K562 (cell line): ENCODE data around the gene CPLX3. TPM values are rescaled to one million over a fixed set of nuclear protein-coding genes. Genes with fewer than 3 reads are reported as not detected.

Experiments
- ATAC-seq: fragments of 200-7000 bp; cut with Tn5 transposase; 3 replicates; pipeline ENCODE4 v1.9.1; 2020; ENCODE audit warnings: moderate library complexity
- BruUV-seq: library from RNA; stranded (reverse); fragments of 400-500 nt; replicated peaks from 2 replicates; lab custom pipeline; 2021; lab: Mats Ljungman, UMichigan
- CTCF ChIA-PET: fragments of 300-600 bp; formaldehyde crosslinking; extraction: SDS; loops from one replicate; lab custom pipeline; 2021; ENCODE audit warnings: low intra/inter-chr PET ratio; lab: Yijun Ruan, JAX
- POLR2A ChIA-PET: fragments of 300-600, 350-650 bp; sonication (Branson Sonifier 250); formaldehyde crosslinking; extraction: SDS; loops from one replicate; lab custom pipeline; 2021; ENCODE audit warnings: antibody characterized with exemption, inconsistent platforms; lab: Yijun Ruan, JAX
- DNase-seq, 4 experiments: peaks; one replicate each; pipeline versions ENCODE4 v3.0.0 to v3.0.0-alpha.2; 2011 to 2018; ENCODE audit warnings: low spot score in 3 of 4, mixed read lengths in 3 of 4; ENCODE audit errors: extremely low read depth in 1 of 4
- FAIRE-seq: peaks from 2 replicates; lab custom pipeline; 2011; peaks lifted over from hg19 to GRCh38; lab: Jason Lieb, UNC
- H2AFZ ChIP-seq: 2 replicates; pipeline ENCODE4 v1.6.0; 2011; ENCODE audit warnings: low read depth, low read length, control low read depth, inconsistent platforms
- H3K27ac ChIP-seq: fragments of 200-600 bp; 3 replicates; pipeline ENCODE4 v1.8.0; 2011; ENCODE audit warnings: low read depth, mild to moderate bottlenecking, control low read depth, inconsistent platforms, low read length, moderate library complexity, mixed read lengths; ENCODE audit errors: extremely low read depth
- H3K27me3 ChIP-seq, 2 experiments: fragments of 300-600 bp in 1 of 2; 2 replicates in 1 of 2; 3 replicates in 1 of 2; pipeline versions ENCODE4 v1.6.0 to v1.8.0; 2011; ENCODE audit warnings: inconsistent platforms in 2 of 2, low read length in 2 of 2, mild to moderate bottlenecking in 1 of 2, mixed read lengths in 1 of 2, moderate library complexity in 1 of 2; ENCODE audit not compliant: control insufficient read depth in 2 of 2, insufficient read depth in 2 of 2
- H3K36me3 ChIP-seq: fragments of 300-600 bp; 3 replicates; pipeline ENCODE4 v1.8.0; 2011; ENCODE audit warnings: mild to moderate bottlenecking, low read length, inconsistent platforms; ENCODE audit not compliant: control insufficient read depth, insufficient read depth
- H3K4me1 ChIP-seq, 2 experiments: fragments of 200-600 bp in 1 of 2; replicated peaks in 1 of 2; 2 replicates in 1 of 2; 3 replicates in 1 of 2; pipeline versions ENCODE4 v1.5.1 to v1.8.0; 2011; ENCODE audit warnings: inconsistent platforms in 2 of 2, low read length in 2 of 2, mild to moderate bottlenecking in 1 of 2, mixed read lengths in 1 of 2, moderate library complexity in 1 of 2; ENCODE audit not compliant: control insufficient read depth in 2 of 2, insufficient read depth in 2 of 2
- H3K4me2 ChIP-seq: 2 replicates; pipeline ENCODE4 v1.6.1; 2011; ENCODE audit warnings: low read length, control low read depth, inconsistent platforms, mixed read lengths; ENCODE audit not compliant: insufficient read depth
- H3K4me3 ChIP-seq: fragments of 200-600 bp; sonication (generic), shearing (Covaris generic); 2 replicates; pipeline ENCODE4 v1.5.1; 2016; ENCODE audit warnings: control low read depth, inconsistent platforms
- H3K79me2 ChIP-seq: fragments of 200-600 bp; 3 replicates; pipeline ENCODE4 v1.8.0; 2011; ENCODE audit warnings: low read length, inconsistent platforms; ENCODE audit not compliant: control insufficient read depth, insufficient read depth
- H3K9ac ChIP-seq, 2 experiments: 2 replicates each; pipeline versions ENCODE4 v1.6.0 to v1.6.1; 2011; ENCODE audit warnings: low read depth in 2 of 2, low read length in 2 of 2, control low read depth in 1 of 2, inconsistent platforms in 1 of 2, mild to moderate bottlenecking in 1 of 2, mixed read lengths in 1 of 2; ENCODE audit not compliant: insufficient read depth in 1 of 2
- H3K9me1 ChIP-seq: one replicate; pipeline ENCODE4 v1.6.0; 2011; ENCODE audit warnings: inconsistent platforms, mild to moderate bottlenecking, low read length, moderate library complexity; ENCODE audit not compliant: control insufficient read depth, insufficient read depth
- H3K9me3 ChIP-seq: replicated peaks from 2 replicates; pipeline ENCODE4 v1.5.1; 2011; ENCODE audit warnings: low read depth, low read length, inconsistent platforms; ENCODE audit not compliant: control insufficient read depth, insufficient read depth
- H4K20me1 ChIP-seq: replicated peaks from 2 replicates; pipeline ENCODE4 v1.6.1; 2011; ENCODE audit warnings: low read length, inconsistent platforms, mixed read lengths; ENCODE audit not compliant: control insufficient read depth, insufficient read depth
- DNMT1 ChIP-seq: fragments of 450-650 bp; IDR thresholded peaks from 2 replicates; pipeline ENCODE4 v1.6.1; 2016; ENCODE audit warnings: antibody characterized with exemption, mild to moderate bottlenecking
- NEUROD1 ChIP-seq: fragments of 150-350 bp; IDR thresholded peaks from 2 replicates; pipeline ENCODE4 v1.6.1; 2014; ENCODE audit warnings: borderline replicate concordance, low read length, low read depth; ENCODE audit not compliant: partially characterized antibody
- NFATC3 ChIP-seq: fragments of 450-650 bp; IDR thresholded peaks from 2 replicates; pipeline ENCODE4 v1.6.1; 2017; ENCODE audit warnings: mild to moderate bottlenecking
- POLR2B ChIP-seq: fragments of 450-650 bp; IDR thresholded peaks from 2 replicates; pipeline ENCODE4 v1.6.1; 2018; ENCODE audit warnings: low read depth; ENCODE audit not compliant: partially characterized antibody
- POLR2G ChIP-seq: fragments of 200-400 bp; formaldehyde crosslinking; IDR thresholded peaks from 2 replicates; pipeline ENCODE4 v1.6.1; 2017; ENCODE audit warnings: low read depth, mild to moderate bottlenecking, antibody characterized with exemption, low read length, moderate library complexity
- RBFOX2 ChIP-seq: fragments of 200-400 bp; formaldehyde crosslinking; IDR thresholded peaks from 2 replicates; pipeline ENCODE4 v1.6.1; 2017; ENCODE audit warnings: low read depth, mild to moderate bottlenecking, low read length, moderate library complexity
- WGBS: fragments of 100-300 bp; shearing (Covaris generic); methylation state at CpG from one replicate; pipeline ENCODE4 v1.1.6; 2016; ENCODE audit warnings: low coverage, mixed read lengths; ENCODE audit not compliant: insufficient coverage; ENCODE audit errors: missing lambda C conversion rate; 5-methylcytosine and 5-hydroxymethylcytosine counted together
- in situ Hi-C: fragments of 300-500 bp; cut with MboI; formaldehyde crosslinking; loops from 4 replicates; pipeline ENCODE4 v1.15.0; 2018; ENCODE audit warnings: inconsistent platforms, mixed read lengths
- intact Hi-C: fragments of 100-400 bp; cut with micrococcal nuclease; formaldehyde crosslinking; loops from 2 replicates; pipeline ENCODE4 v1.14.2; 2022
- polyA plus RNA-seq, 8 experiments: library from polyadenylated mRNA; depleted of rRNA in 4 of 8; stranded (reverse) in 5 of 8; unstranded in 3 of 8; fragments of >200 nt; fragmentation: Nextera tagmentation in 2 of 8; fragmentation: Illumina TruSeq in 1 of 8; extraction: Ambion mirVana in 2 of 8; extraction: Trizol in 1 of 8; gene quantifications; 2 replicates each; pipeline versions ENCODE4 v1.2.1 to v1.2.3, GENCODE V29; 2011 to 2014; ENCODE audit warnings: inconsistent platforms in 1 of 8, missing spikeins in 1 of 8
- total RNA-seq, 7 experiments: library from RNA; depleted of rRNA in 6 of 7; stranded (reverse); fragments of >200 nt in 6 of 7; fragmentation: Illumina TruSeq in 2 of 7; extraction: Trizol in 2 of 7; gene quantifications; 2 replicates each; pipeline versions ENCODE4 v1.2.1 to v1.2.3, GENCODE V29; 2011 to 2021; ENCODE audit warnings: low replicate concordance in 1 of 7

The CPLX3 gene
- total and polyA plus RNA-seq, 9 of the 15 experiments (the other 6 are each of a cell fraction or from before 2014, with no cell fraction given) = not detected

GRCh38 chr15:74789171-74789631 lies 37.2 kb upstream of the CPLX3 start:
- FAIRE-seq (no peak), DNase-seq (no peak), ATAC-seq (no peak)
- WGBS = 87% methylated on average over 14 of the region's 14 CpGs
- H3K9me1 ChIP-seq = no peaks in the 10 kb centered on the region
- ChIA-PET CTCF (no interaction called here), POLR2A (interaction anchor here (0.5 kb wide), 1 partner anchor 7 kb away, joined by 3 read pairs; no protein-coding TSS in a partner anchor)
- no peak overlapping the region for H3K27ac ChIP-seq
- no TSS peak for BruUV-seq
- in situ Hi-C loops (no loop called here), intact Hi-C loops (no loop called here)
- H3K79me2 ChIP-seq = peaks cover 88% of the 10 kb centered on the region
- no peak overlapping the region for H2AFZ ChIP-seq
- H3K4me2 ChIP-seq = no peak overlapping the region
- no peaks in the 10 kb centered on the region for H3K9me3 ChIP-seq
- TF ChIP-seq DNMT1 (no peak), RBFOX2 (0 out of 2 replicates have a peak, but pooled peaks have one; percentile 29), POLR2G (0 out of 2 replicates have a peak, but pooled peaks have one; percentile 18)
- peaks cover 40% of the 10 kb centered on the region for H4K20me1 ChIP-seq
- H3K4me1 ChIP-seq = peaks cover 31 to 56% of the 10 kb centered on the region in 2 experiments
- no peak overlapping the region for H3K4me3 ChIP-seq
- peaks cover 74% of the 10 kb centered on the region; the same call in 2 of the 3 replicates for H3K36me3 ChIP-seq
- H3K9ac ChIP-seq = peak overlapping the region in 1 of 2 experiments; percentile 21; a peak in 1 of 4 replicates
- H3K27me3 ChIP-seq = no peaks in the 10 kb centered on the region

- ATAC-seq = no peak
- Histone ChIP-seq H3K4me1 (peaks cover 31 to 51% of the 10 kb centered on the region in 2 experiments), H2AFZ (no peak overlapping the region)
These were observed 36.7 kb upstream of the CPLX3 start for GRCh38 chr15:74789741-74790079.

More at GRCh38 chr15:74789741-74790079, 36.7 kb upstream of the CPLX3 start:
- POLR2A ChIA-PET = interaction anchor here (0.7 kb wide), 1 partner anchor 20 kb away, joined by 3 read pairs; no protein-coding TSS in a partner anchor
- H3K36me3 ChIP-seq = peaks cover 74% of the 10 kb centered on the region; the same call in 2 of the 3 replicates
- intact Hi-C loops (no loop called here), in situ Hi-C loops (no loop called here)
- no peak overlapping the region for H3K4me3 ChIP-seq
- H3K9ac ChIP-seq = peak overlapping the region in 1 of 2 experiments; percentile 83; a peak in 2 of 4 replicates
- TF ChIP-seq NFATC3 (no peak), NEUROD1 (no peak), POLR2B (no peak)
- no peaks in the 10 kb centered on the region for H3K9me1 ChIP-seq
- H4K20me1 ChIP-seq = peaks cover 37% of the 10 kb centered on the region
- FAIRE-seq (no peak), DNase-seq (no peak)
- H3K4me2 ChIP-seq = no peak overlapping the region
- peaks cover 83% of the 10 kb centered on the region for H3K79me2 ChIP-seq
- H3K9me3 ChIP-seq = no peaks in the 10 kb centered on the region
- H3K27ac ChIP-seq = no peak overlapping the region
- H3K27me3 ChIP-seq = no peaks in the 10 kb centered on the region
- CTCF ChIA-PET = no interaction called here
- no TSS peak for BruUV-seq
- 82% methylated on average over 3 of the region's 3 CpGs for WGBS
